Liver (tissue), 3 donors: Measurements from ENCODE around the gene PAIP2.

Source experiments
- CTCF ChIP-seq: fragments of 150-350 bp; IDR thresholded peaks from 2 replicates; pipeline ENCODE4 v1.5.1; 2017; ENCODE audit warnings: improper control_type of control experiment, low read depth, low read length; ENCODE audit not compliant: missing input control
- RAD21 ChIP-seq, 2 donors: IDR thresholded peaks; 2 replicates each; pipeline ENCODE4 v1.6.1; 2016; ENCODE audit warnings: antibody characterized with exemption in 2 of 2, mild to moderate bottlenecking in 2 of 2
- donor health status: healthy.
- donor health status: healthy.

- TF ChIP-seq CTCF, result no peak
- TF ChIP-seq RAD21 (IDR thresholded peaks at IDR 0.05), result no peak
Measured at GRCh38 chr5:139315056-139315615, 26.5 kb upstream of the PAIP2 start.
